Activated T-helper 1 cell treated with anti-CD3 and anti-CD28 coated beads, Interleukin-2, amount 50 U/mL, for 16 hours (primary cell): ENCODE results near the gene ADAM21.
A peak's percentile ranks its signal among the peaks of the same experiment; 100 is the strongest.
"Not testable (repeated sequence)": the region's sequence is repeated elsewhere in the genome, so short reads cannot be mapped to it uniquely, and the experiment has no call there.

Source experiments
- DNase-seq, 2 donors: peaks; one replicate each; pipeline ENCODE4 v3.0.0-alpha.2; 2020; ENCODE audit warnings: low read depth in 1 of 2, low spot score in 1 of 2

ADAM21 gene

DNA sequence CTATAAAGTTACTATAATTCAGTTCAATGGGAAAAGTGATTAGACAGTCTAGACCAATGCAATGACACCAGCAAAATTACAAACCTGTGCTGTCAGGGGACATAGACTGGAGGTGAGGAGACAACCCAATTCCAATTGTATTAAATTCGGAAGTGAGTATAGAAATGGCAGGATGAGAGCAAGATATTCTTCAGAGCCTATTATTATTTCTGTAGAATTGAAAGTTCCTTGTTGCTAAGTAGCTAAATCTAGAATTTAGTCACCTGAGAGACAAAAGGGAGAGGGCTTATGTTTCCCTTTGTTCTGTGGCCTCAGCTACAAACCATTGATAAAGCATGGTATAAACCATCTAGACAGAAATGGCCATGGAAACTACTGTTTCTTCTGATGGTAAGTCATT, at the start of gene ADAM21:
ADAM21 (plus strand) TSS at position 301 of the 400 bp plus-strand sequence. CDS start 5,326 bp downstream, outside the sequence.
- DNase-seq, result no peak

DNA sequence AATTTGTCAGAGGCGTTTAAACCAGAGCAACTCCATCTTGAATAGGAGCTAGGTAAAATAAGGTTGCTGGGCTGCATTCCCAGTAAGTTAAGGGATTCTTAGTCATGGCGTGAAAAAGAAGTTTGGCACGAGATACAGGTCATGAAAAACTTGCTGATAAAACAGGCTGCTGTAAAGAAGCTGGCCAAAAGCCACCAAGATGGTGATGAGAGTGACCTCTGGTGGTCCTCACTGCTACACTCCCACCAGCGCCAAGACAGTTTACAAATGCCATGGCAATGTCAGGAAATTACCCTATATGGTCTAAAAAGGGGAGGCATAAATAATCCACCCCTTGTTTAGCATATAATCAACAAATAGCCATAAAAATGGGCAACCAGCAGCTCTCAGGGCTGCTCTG, 48.6 kb upstream of the ADAM21 start:
- DNase-seq, result not testable (repeated sequence)

DNA sequence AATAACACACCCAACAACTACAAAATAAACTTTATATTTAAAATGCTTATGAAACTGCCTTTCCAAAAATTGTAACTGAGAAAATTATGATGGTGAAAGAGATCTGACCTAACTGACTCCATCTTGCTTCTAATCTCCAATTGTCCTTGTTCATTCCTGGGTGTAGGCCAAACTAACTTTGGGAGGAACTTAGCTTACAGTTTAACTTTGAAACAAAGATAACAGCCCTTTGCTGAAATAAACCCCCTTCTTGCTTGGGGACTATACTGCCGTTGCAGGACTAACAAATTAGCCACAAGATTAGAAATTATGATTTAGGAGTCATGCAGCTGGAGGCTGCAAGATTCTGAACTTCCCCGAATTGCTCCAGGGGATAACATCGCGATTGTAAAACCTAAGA, 45.8 kb upstream of the ADAM21 start:
- not testable (repeated sequence) for DNase-seq

DNA sequence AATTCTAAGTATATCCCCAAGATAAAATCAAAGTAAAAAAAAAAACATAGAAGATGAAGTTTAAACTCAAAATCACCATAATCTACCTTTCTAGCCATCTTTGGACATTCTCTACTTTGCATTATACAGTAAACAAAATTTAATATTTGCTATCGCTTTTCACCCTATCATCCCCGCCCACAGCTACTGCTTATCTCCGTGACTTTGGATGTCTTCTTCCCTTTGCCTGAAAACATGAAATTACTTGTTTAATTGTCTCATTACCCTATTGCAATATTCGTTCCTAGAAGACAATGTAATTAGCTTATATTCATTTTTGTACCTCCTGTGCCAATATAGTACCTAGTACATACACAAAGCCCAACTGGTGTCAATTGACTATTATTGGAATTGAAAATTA, 44.4 kb upstream of the ADAM21 start:
- DNase-seq, result no peak

DNA sequence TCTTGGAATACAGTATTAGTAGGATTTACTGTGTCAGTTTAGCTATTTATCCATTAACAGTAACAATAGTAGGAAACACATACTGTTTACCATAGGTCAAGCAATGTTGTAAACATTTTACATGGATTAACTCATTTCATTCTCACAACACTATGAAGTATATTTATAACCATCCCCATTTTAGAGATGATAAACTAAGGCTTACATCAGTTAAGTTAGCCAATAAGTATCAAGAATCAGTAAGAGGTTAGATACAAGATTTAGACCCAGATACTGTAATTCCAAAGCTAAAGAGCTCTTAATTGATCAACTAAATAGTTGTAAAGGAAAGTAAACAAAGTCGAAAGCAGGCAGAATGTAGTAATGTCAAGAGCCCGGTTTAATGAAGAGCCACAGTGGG, 36.2 kb upstream of the ADAM21 start:
- no peak for DNase-seq

DNA sequence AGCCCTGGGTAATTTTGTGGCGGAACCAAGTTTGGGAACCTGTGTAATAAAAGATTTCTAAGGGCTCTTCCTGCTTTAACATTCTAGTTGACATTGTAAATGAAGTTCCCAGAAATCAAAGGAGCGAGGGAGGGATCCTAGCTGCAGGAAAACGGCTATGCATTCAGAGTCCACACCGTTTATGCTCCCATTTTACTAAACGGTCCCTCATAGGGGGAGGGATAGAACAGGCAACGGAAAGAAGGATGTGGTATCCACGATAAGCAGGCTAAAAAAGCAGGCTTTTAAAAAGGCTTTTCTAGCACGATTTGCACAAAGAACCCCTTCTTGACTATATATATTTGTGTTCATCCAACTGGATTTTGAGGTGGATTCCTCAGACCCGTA, 35.6 kb upstream of the ADAM21 start:
- DNase-seq, result no peak

DNA sequence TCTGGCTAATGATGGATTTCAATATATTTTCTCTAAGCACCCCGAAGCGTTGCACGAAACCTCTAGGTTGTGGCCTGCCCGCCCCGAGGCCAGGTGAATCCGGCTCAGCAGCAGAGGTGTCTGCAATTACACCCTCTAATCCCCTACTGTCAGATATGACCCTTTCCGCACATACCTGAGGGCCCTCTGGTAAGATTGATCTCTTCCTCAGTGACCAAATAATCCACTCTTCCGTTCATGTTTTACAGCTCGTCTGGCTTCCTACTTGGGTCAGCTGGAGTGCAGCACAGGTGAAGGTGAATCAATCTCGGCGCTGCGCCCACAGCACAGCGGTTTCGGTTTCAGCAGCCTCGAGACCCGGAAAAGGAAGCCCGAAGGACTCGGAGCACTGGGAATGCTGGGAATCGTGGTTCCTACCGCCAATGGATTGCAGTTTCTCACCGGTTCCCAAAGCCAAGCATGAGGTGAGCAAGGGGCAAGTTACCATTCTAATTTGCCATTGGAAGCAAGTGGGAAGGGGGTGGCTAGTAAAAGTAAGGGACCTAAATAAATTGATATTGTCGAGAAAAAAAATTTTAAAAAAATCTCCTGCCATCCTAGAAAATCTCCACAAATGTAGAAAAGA, 35.1 kb upstream of the ADAM21 start, which contains the start of gene SYNJ2BP:
SYNJ2BP (minus strand) TSS at position 366 of the 625 bp plus-strand sequence; CDS start at position 239, 127 bp downstream.
- DNase-seq, result peak; percentile 31 to 33

DNA sequence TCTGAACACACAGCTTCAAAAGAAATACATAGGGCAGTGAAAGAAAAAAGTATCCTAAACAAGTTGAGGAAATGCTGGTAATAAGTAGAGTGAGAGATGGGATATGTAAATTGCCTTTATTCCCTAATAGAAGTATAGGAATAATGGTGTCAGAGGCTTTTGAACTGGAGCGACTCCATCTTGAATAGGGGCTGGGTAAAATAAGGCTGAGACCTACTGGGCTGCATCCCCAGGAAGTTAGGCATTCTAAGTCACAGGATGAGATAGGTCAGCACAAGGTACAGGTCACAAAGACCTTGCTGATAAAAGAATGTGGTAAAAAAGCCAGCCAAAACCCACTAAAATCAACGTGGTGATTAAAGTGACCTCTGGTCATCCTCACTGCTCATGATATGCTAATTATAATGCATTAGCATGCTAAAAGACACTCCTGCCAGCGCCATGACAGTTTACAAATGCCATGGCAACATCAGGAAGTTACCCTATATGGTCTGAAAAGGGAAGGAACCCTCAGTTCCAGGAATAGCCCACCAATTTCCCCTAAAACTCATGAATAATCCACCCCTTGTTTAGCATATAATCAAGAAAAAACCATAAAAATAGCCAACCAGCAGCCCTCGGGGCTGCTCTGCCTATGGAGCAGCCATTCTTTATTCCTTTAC, 32.6 kb upstream of the ADAM21 start:
- DNase-seq, result not testable (repeated sequence)

DNA sequence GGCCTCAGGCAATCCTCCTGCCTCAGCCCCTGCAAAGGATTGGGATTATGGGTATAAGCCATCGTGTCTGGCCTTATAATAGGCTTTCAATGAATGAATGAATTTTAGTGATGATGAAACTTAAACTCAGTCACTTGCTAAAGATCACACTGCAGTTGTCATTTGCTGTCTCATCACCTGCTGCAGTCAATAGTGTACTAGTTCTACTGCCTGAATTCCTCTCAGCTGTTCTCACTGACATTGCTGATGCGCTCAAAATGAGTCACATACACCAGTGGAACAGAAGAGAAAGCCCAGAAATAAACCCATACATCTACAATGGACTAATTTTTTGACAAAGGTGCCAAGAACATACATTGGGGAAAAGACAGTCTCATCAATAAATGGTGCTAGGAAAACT, 29.4 kb upstream of the ADAM21 start:
- no peak for DNase-seq

DNA sequence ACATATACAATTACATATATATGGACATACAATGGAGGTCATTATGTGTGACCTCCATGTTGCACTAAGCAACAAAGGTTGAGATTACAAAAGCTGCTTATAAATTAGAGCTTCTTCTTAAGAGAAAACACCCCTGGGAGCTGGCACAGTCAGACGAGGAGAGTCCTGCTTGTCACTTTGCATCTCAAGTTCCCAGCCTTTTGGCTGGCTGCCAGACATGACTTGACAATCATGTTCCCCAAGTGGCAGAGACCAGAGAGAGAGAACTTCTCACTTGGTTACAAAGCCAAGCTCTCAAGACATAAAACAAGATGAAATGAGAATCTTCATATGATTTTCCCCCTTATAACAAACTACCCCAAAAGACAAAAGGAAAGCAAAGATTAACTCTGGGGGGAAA, 26.6 kb upstream of the ADAM21 start:
- no peak for DNase-seq

DNA sequence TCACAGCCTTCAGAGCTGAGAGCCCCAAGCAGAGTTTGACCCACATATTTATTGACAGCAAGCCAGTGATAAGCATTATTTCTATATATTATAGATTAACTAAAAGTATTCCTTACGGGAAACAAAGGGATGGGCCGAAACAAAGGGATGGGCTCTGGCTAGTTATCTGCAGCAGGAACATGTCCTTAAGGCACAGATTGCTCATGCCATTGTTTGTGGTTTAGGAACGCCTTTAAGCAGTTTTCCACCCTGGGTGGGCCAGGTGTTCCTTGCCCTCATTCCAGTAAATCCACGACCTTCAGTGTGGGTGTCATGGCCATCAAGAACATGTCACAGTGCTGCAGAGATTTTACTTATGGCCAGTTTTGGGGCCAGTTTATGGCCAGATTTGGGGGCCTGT, 25.4 kb upstream of the ADAM21 start:
- not testable (repeated sequence) for DNase-seq

DNA sequence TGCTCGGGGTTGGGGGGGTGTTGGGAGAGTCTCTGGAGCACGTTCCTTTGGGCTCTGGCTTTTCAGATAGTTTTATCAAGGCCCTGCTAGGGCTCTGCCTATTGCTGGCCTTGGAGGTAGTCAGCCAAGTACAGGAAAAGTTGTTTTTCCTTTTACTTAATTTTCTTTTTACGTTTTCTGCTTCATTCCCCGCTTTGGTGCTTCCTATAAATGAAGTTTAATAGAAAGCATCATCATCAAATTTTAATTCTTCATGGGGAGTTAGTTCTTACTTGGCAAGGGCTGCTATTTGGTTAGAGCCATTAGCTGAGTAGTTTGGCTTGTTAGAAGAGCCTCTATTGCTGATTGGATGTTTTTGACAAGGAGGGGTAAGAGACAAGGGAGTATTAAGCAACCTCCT, 15.1 kb upstream of the ADAM21 start:
- no peak for DNase-seq

DNA sequence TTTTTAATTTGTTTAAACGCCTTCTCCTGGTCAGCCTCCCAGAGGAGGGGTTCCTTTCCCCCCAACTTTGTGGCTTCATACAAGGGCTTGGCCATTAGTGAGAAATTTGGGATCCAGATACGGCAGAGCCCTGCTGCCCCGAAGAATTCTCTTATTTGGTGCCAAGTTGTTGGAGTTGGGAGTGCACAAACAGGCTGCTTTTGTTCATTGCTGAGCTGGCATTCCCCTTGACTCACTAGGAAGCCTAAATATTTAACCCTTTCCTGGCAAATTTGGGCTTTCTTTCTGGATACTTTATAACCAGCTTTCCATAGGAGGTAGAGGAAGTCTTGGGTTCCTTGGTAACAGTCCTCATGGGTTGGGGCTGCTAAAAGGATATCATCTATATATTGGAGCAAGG, 10.3 kb upstream of the ADAM21 start:
- DNase-seq, result no peak

DNA sequence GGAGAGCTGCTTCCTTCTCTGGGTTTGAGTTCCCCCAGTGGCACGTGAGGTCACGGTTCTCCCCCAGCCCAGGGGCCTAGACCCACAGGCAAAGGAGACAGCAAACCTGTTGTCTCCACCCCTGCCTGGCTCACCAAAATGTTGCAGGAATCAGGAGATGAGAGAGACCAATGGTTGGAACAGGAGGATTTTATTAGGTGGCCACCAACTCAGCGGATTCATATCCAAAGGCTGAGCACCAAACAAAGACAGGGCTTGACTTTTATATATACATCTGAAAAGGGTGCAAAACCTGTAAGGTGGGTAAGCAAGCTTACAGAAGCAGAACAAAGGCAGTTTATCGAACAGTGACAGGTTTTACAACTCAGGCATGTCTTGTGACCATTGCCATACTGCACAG, 9.2 kb upstream of the ADAM21 start:
- no peak for DNase-seq

DNA sequence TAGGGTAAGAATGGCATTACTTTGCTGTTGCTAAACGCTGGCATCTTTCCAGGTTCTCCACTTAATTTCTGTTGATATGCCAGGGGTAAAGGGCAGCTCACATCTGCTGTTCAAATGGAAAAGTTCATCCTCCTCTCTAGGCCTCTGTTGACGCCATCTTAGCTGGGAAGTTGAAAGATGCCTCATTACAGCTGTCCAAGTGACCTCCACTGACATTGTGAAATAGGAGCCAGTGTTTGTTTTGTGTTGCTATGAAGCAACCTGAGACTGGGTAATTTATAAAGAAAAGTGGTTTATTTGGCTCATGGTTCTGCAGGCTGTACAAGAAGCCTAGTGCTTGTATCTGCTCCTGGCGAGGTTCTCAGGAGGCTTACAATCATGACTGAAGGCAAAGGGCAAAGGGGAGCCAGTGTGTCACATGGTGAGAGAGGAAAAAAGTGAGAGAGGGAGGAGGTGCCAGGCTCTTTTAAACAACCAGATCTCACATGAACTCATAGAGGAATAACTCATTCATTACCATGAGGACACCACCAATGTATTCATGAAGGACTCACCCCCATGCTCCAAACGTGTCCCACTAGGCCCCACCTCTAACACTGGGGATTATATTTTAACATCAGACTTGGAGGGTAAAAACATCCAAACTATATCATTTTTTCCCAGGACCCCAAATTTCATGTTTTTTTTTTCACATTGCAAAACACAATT, 3.2 kb upstream of the ADAM21 start:
- DNase-seq, result no peak

DNA sequence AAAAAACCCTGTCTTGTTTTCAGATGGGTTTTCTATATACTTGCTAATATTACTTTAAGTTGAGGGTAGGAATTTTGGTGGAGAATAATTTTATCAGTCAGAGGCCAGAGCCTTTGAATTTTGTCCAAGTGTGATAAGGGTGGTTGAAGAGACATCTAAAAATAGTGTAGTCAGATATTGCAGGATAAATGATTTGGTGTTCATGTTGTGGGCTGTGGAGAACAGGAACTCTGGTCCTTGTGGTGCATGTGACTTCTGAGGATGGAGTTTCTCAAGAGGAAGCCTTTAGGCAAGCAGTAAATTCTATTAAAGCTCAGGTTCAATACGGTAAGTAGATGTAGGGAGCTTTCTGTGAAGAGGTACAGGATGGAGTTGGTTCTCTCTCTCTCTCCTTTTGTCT, 2.8 kb downstream of the ADAM21 start:
- no peak for DNase-seq

DNA sequence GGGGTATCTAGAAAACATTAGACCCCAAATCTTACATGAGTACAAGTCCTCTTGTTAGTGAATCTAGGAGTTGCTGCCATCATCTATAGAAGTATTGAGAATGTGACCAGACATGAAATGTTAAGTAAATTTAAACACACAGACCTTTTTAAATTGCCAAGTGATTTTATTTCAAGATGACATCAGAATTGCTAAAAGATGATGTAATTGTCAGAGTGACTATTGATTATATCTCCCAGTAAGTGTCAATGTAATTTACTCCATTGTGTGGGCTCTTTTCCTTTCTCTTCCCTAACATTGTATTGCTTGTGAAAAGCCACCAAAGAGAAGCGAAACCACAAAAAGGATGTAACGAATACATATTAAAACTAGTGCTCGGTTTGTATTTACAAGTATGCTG, 16.8 kb downstream of the ADAM21 start:
- no peak for DNase-seq

DNA sequence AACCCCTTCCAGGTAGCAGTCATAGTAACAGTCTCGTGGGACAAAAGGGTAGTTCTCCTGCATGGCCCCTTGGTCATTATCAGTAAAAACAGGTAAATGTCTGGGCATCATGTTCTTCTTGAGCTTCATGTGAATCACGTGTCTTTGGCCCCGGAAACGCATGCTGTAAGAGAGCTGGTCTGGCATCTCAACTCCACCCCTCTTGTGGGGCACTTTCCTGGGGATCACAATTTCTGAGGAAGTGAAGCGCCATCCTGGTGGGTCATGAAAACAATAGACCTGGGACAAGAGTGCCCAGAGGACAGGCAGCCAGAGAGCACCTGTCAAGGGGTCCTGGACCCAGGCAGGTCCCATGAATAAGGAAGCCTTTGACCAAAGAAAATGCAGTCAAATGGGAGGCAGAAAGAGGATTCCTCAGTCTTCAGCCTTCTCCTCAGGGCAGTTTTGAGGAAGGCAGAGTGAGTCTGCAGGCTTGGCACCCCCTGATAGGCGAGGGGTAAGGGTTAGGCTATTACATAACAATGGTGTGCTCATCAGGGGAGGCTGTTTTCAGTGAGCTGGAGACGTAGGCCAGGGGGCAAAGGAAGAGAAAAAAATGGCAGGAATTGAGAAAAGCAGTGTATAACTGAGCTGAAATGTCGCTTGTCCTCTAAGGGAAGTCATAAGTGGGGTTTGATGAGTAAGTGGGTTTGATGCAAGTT, 19.0 kb downstream of the ADAM21 start:
- not testable (repeated sequence) for DNase-seq

DNA sequence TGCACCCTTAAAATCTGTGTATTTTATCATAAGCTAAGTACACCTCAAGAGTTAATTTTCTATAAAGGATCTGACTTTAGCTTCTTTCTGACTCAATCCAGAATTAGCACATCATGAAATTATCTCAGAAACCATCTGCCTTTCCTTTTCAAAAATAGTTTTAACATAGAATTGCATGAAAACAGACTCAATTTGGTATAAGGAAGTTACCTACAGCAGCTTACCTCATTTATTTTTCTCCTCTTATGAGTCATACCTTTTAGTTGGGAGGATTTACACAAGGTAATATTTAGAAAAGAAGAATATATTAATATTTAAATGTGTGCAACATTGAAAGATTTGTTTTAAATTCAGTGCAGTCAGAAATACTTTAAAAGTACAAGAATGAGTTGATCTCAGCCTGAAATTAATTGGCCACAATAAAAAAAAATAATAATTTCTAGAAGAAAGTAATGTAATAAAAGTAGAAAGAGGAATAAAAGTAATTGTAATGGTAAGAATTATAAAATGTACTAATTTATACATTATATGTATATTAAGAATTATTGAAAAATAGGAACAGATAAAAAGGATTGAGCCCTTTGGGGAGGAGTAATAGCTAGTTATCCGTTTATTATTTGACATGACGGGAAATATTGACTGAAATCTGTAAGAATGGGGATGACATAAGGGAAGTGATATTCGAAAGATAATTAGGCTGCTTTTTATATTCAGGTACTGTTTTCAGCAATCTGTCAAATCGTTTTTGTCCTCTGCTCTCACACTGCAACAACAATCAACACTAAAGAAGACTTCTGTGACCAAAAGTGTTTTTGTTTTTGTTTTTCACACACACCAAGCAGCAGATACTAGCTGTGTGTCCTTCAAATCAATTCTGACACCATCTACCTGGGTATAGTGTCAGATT, 20.5 kb downstream of the ADAM21 start:
- no peak for DNase-seq

DNA sequence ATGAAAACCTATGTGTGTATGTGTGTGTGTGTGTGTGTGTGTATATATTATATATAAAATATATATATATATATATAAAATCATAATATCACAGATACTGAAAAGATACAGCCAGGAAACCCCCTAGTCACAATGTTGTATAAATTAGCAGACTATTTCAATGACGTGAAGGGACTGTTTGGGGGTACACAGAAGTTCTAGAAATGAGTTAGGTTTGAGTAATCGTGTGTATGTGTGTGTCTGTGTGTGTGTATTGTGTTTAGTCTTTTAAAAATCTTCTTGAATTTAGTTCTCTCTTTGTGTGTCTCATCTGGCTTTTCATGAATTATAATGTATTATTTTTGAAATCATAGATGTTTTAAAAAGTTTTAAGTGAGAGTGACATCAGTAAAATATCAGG, 21.9 kb downstream of the ADAM21 start:
- no peak for DNase-seq

DNA sequence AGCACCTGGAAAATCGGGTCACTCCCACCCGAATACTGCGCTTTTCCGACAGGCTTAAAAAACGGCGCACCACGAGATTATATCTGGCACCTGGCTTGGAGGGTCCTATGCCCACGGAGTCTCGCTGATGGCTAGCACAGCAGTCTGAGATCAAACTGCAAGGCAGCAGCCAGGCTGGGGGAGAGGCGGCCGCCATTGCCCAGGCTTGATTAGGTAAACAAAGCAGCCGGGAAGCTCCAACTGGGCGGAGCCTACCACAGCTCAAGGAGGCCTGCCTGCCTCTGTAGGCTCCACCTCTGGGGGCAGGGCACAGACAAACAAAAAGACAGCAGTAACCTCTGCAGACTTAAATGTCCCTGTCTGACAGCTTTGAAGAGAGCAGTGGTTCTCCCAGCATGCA, 23.5 kb downstream of the ADAM21 start:
- not testable (repeated sequence) for DNase-seq
